Kidney (tissue), 14 donors: ENCODE data around the gene HOXA10. TPM values are rescaled to one million over a fixed set of nuclear protein-coding genes. Genes with fewer than 3 reads are reported as not detected.

Experiments used
- DNase-seq, 5 donors: peaks; one replicate each; pipeline ENCODE4 v3.0.0-alpha.2; 2013 to 2020
- FAIRE-seq: peaks from 2 replicates; lab custom pipeline; 2012; peaks lifted over from hg19 to GRCh38; lab: Jason Lieb, UNC
- H3K27ac ChIP-seq, 2 donors: one replicate each; pipeline ENCODE4 v1.7.0; 2013; ENCODE audit warnings: low read depth in 2 of 2, low read length in 2 of 2, inconsistent platforms in 1 of 2
- H3K27me3 ChIP-seq: one replicate; pipeline ENCODE4 v1.7.1; 2013; ENCODE audit warnings: low read length, inconsistent platforms; ENCODE audit not compliant: control insufficient read depth, insufficient read depth
- H3K36me3 ChIP-seq, 3 donors: one replicate each; pipeline versions ENCODE4 v1.7.0 to v1.7.1; 2013; ENCODE audit warnings: low read length in 3 of 3, control low read depth in 1 of 3, inconsistent platforms in 1 of 3; ENCODE audit not compliant: insufficient read depth in 3 of 3, control insufficient read depth in 2 of 3
- H3K4me1 ChIP-seq, 3 donors: one replicate each; pipeline versions ENCODE4 v1.7.0 to v1.7.1; 2013; ENCODE audit warnings: low read length in 3 of 3, inconsistent platforms in 1 of 3, low read depth in 1 of 3; ENCODE audit not compliant: control insufficient read depth in 2 of 3, insufficient read depth in 2 of 3
- H3K4me3 ChIP-seq, 3 donors: one replicate each; pipeline versions ENCODE4 v1.7.0 to v1.8.1; 2013; ENCODE audit warnings: low read length in 3 of 3, control low read depth in 1 of 3, inconsistent platforms in 1 of 3
- H3K9ac ChIP-seq, 3 donors: one replicate each; pipeline versions ENCODE4 v1.7.0 to v1.7.1; 2013; ENCODE audit warnings: low read length in 3 of 3, control low read depth in 1 of 3, inconsistent platforms in 1 of 3
- H3K9me3 ChIP-seq, 3 donors: one replicate each; pipeline versions ENCODE4 v1.7.0 to v1.7.1; 2013; ENCODE audit warnings: low read length in 3 of 3, control low read depth in 1 of 3, inconsistent platforms in 1 of 3; ENCODE audit not compliant: control insufficient read depth in 2 of 3, insufficient read depth in 1 of 3
- intact Hi-C: fragments of 100-400 bp; cut with DNase I; formaldehyde crosslinking; loops from one replicate; pipeline ENCODE4 v1.11.1; 2022
- polyA plus RNA-seq: library from polyadenylated mRNA; stranded (reverse); fragments of 350-450 nt; fragmentation: Illumina TruSeq; extraction: RNeasy Lipid Tissue Mini Kit (QIAGEN cat#74804); gene quantifications from one replicate; pipeline ENCODE4 v1.2.3, GENCODE V29; 2014; ENCODE audit warnings: low read depth, low replicate concordance; ENCODE audit not compliant: insufficient read depth
- total RNA-seq: library from RNA; stranded (reverse); fragmentation: NEBNext Ultra II Directional; extraction: Animal tissue kit (Norgen Biotek cat#: 25700); gene quantifications from one replicate; pipeline ENCODE4 v1.2.1, GENCODE V29; 2021
- TF ChIP-seq, protein P1 (sequence below): IDR thresholded peaks from 3 replicates; pipeline ENCODE4 v1.5.1; 2012; ENCODE audit warnings: mild to moderate bottlenecking, moderate library complexity, borderline replicate concordance; ENCODE audit not compliant: insufficient read depth; ENCODE audit errors: extremely low read depth
- donor health status: control.
- donor health status: control.
- donor health status: control.
- donor health status: control.
- donor health status: control.
- donor health status: DM: yes; HTN: yes; CAD: no.
- donor health status: Normal renal cell carcinoma (clear cell type).

The HOXA10 gene
- total and polyA plus RNA-seq, 2 donors from 2014 or later = 16.3 to 17.9 TPM

GRCh38 chr7:27174874-27175625 is 930 bp upstream of the HOXA10 start:
- TF ChIP-seq, protein P1, sequence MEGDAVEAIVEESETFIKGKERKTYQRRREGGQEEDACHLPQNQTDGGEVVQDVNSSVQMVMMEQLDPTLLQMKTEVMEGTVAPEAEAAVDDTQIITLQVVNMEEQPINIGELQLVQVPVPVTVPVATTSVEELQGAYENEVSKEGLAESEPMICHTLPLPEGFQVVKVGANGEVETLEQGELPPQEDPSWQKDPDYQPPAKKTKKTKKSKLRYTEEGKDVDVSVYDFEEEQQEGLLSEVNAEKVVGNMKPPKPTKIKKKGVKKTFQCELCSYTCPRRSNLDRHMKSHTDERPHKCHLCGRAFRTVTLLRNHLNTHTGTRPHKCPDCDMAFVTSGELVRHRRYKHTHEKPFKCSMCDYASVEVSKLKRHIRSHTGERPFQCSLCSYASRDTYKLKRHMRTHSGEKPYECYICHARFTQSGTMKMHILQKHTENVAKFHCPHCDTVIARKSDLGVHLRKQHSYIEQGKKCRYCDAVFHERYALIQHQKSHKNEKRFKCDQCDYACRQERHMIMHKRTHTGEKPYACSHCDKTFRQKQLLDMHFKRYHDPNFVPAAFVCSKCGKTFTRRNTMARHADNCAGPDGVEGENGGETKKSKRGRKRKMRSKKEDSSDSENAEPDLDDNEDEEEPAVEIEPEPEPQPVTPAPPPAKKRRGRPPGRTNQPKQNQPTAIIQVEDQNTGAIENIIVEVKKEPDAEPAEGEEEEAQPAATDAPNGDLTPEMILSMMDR = no peak
- Histone ChIP-seq H3K36me3 (no peaks in the 10 kb centered on the region), H3K9ac (peak overlapping the region; percentile 10 to 56 (median 47)), H3K27ac (peak overlapping the region; percentile 84 to 90), H3K4me3 (peak overlapping the region; percentile 7 to 86 (median 86)), H3K9me3 (no peaks in the 10 kb centered on the region), H3K27me3 (no peaks in the 10 kb centered on the region), H3K4me1 (peaks cover 0 to 4% (median 0%) of the 10 kb centered on the region in 3 donors)
- DNase-seq (peak; percentile 67 to 93 (median 92)), FAIRE-seq (no peak)
- intact Hi-C loops = loop anchor here (10.0 kb wide), 1 partner anchor 1320 kb away; no protein-coding TSS in a partner anchor

DNA sequence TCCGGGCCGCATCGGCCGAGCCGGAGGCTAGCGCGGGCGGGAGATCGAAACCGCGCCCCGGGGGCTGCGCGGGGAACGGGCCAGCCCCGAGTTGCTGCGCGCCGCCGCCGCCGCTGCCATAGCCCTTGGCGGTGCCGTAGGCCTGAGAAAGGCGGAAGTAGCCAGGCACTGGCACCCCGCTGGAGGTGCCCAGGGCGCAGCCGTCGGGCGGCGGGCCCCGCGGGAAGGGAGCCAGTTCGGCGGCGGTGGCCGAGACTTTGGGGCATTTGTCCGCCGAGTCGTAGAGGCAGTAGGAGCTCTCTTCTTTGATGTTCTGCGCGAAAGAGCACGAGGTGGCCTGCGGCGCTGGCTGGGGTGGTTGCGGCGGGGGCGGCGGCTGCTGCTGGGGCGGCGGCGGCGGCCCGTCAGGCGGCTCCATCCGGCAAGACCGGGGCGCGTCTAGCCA is 587 bp downstream of the HOXA10 start:
- DNase-seq (peak in 3 of 5 donors; percentile 21 to 79 (median 42)), FAIRE-seq (no peak)
- H3K36me3 ChIP-seq = no peaks in the 10 kb centered on the region
- H3K27ac ChIP-seq = peak overlapping the region; percentile 84 to 90
- TF ChIP-seq, protein P1 = no peak
- H3K27me3 ChIP-seq = no peaks in the 10 kb centered on the region
- intact Hi-C loops = loop anchor here (10.0 kb wide), 1 partner anchor 1319 kb away; no protein-coding TSS in a partner anchor
- H3K4me1 ChIP-seq = no peaks in the 10 kb centered on the region
- peak overlapping the region; percentile 36 to 86 (median 43) for H3K4me3 ChIP-seq
- H3K9me3 ChIP-seq = no peaks in the 10 kb centered on the region
- H3K9ac ChIP-seq = peak overlapping the region in 2 of 3 donors; percentile 29 to 95

DNA sequence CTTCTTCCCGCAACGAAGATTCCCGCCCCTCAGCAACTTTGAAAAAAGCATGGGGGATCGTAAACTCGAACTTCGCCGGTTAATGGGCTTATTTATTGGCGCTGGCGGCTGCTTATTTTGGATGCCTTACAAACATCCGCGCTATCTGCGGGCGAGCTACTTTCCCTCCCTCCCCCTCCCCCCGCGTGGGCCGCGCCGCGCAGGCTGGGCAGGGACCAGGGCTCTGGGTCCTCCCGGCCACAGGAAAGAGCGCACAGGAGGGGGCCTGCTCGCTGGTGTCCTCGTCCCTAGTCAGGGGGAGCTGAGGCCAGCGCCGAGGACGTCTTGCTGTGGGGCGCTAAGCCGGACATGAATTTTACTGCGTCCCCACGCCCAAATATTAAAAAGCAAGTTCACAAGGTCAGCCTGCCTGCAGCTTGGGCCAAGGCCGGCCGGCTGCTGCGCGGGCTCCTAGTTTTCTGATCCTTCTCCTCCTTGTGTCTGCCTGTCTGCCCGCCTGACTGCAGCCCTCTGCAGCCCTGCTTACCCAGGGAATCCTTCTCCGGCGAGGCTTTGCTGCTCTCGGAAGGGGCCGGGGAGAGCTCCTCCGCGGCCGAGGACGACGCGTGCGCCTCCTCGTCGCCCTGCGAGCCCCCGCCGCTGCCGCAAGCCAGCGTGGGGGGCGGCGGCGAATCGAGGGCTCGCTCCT is 1.2 kb downstream of the HOXA10 start:
- intact Hi-C loops = loop anchor here (10.0 kb wide), 1 partner anchor 1318 kb away; no protein-coding TSS in a partner anchor
- no peaks in the 10 kb centered on the region for H3K9me3 ChIP-seq
- peak; percentile 89 to 98 (median 91) for DNase-seq
- no peaks in the 10 kb centered on the region for H3K36me3 ChIP-seq
- peak overlapping the region; percentile 62 to 86 (median 78) for H3K4me3 ChIP-seq
- H3K27me3 ChIP-seq = no peaks in the 10 kb centered on the region
- H3K9ac ChIP-seq = peak overlapping the region; percentile 29 to 95 (median 72)
- no peak for FAIRE-seq
- peak overlapping the region; percentile 84 to 90 for H3K27ac ChIP-seq
- H3K4me1 ChIP-seq = no peaks in the 10 kb centered on the region
- TF ChIP-seq, protein P1 = no peak
